ENCODE measurements around the gene AKR1C4. TPM values are rescaled to one million over a fixed set of nuclear protein-coding genes. Genes with fewer than 3 reads are reported as not detected.
"Not testable (repeated sequence)": the region's sequence is repeated elsewhere in the genome, so short reads cannot be mapped to it uniquely, and the experiment has no call there.

AKR1C4 gene
- total RNA-seq, 1 donor from 2014 or later, result not detected

GRCh38 chr10:5168897-5169420 lies 27.7 kb upstream of the AKR1C4 start:
- H3K9me3 ChIP-seq (replicated peaks), result peaks cover 53% of the 10 kb centered on the region
- intact Hi-C loops (cut with micrococcal nuclease), result no loop called here
- H3K4me3 ChIP-seq, result no peak overlapping the region
- no peak overlapping the region for H3K27ac ChIP-seq (replicated peaks)
- TF ChIP-seq CTCF (IDR thresholded peaks at IDR 0.05; ENCODE audit: borderline replicate concordance), result no peak
- no peaks in the 10 kb centered on the region for H3K27me3 ChIP-seq (ENCODE audit: low read depth)
- no peaks in the 10 kb centered on the region for H3K4me1 ChIP-seq
- DNase-seq, result no peak
- H3K36me3 ChIP-seq, result no peaks in the 10 kb centered on the region

GRCh38 chr10:5175581-5175980 lies 21.1 kb upstream of the AKR1C4 start:
- H3K4me3 ChIP-seq; H3K4me1 ChIP-seq; H3K27ac ChIP-seq (replicated peaks); H3K36me3 ChIP-seq; DNase-seq; intact Hi-C loops (cut with micrococcal nuclease); H3K9me3 ChIP-seq (replicated peaks); H3K27me3 ChIP-seq (ENCODE audit: low read depth): not testable (repeated sequence)

GRCh38 chr10:5180503-5180902 lies 16.1 kb upstream of the AKR1C4 start:
- DNase-seq; H3K4me3 ChIP-seq; H3K9me3 ChIP-seq (replicated peaks); H3K27me3 ChIP-seq (ENCODE audit: low read depth); H3K4me1 ChIP-seq; H3K36me3 ChIP-seq; H3K27ac ChIP-seq (replicated peaks); intact Hi-C loops (cut with micrococcal nuclease): not testable (repeated sequence)

GRCh38 chr10:5183923-5184322 lies 12.7 kb upstream of the AKR1C4 start:
- TF ChIP-seq CTCF (IDR thresholded peaks at IDR 0.05; ENCODE audit: borderline replicate concordance), result no peak
- Histone ChIP-seq H3K27me3 (ENCODE audit: low read depth) (no peaks in the 10 kb centered on the region), H3K4me3 (no peak overlapping the region), H3K27ac (replicated peaks) (no peak overlapping the region), H3K9me3 (replicated peaks) (no peaks in the 10 kb centered on the region), H3K36me3 (no peaks in the 10 kb centered on the region), H3K4me1 (peaks cover 5% of the 10 kb centered on the region)
- no peak for DNase-seq
- intact Hi-C loops (cut with micrococcal nuclease), result no loop called here

GRCh38 chr10:5184987-5185775 lies 11.5 kb upstream of the AKR1C4 start, which contains the start of gene AKR1C8:
AKR1C8 (minus strand) TSS chr10:5185150; CDS start chr10:5185104, 46 bp downstream.
- Histone ChIP-seq H3K36me3 (no peaks in the 10 kb centered on the region), H3K9me3 (replicated peaks) (no peaks in the 10 kb centered on the region), H3K4me1 (peaks cover 5% of the 10 kb centered on the region), H3K27ac (replicated peaks) (peak within 1 kb of the TSS; percentile 37), H3K27me3 (ENCODE audit: low read depth) (no peaks in the 10 kb centered on the region), H3K4me3 (no peak within 1 kb of the TSS)
- no peak for TF ChIP-seq CTCF (IDR thresholded peaks at IDR 0.05; ENCODE audit: borderline replicate concordance)
- DNase-seq, result no peak
- intact Hi-C loops (cut with micrococcal nuclease), result no loop called here

GRCh38 chr10:5187867-5188266 lies 8.8 kb upstream of the AKR1C4 start:
- H3K27me3 ChIP-seq (ENCODE audit: low read depth), result no peaks in the 10 kb centered on the region
- no peak for TF ChIP-seq CTCF (IDR thresholded peaks at IDR 0.05; ENCODE audit: borderline replicate concordance)
- peaks cover 5% of the 10 kb centered on the region for H3K4me1 ChIP-seq
- H3K4me3 ChIP-seq, result no peak overlapping the region
- intact Hi-C loops (cut with micrococcal nuclease), result no loop called here
- no peak overlapping the region for H3K27ac ChIP-seq (replicated peaks)
- no peaks in the 10 kb centered on the region for H3K36me3 ChIP-seq
- H3K9me3 ChIP-seq (replicated peaks), result no peaks in the 10 kb centered on the region
- DNase-seq, result no peak

Measured in left ventricle myocardium inferior (tissue), 1 donor.